Breast epithelium (tissue), 3 donors: ENCODE measurements around the gene DACH1.

Experiments
- POLR2A ChIP-seq: fragments of 450-650 bp; IDR thresholded peaks from one replicate; pipeline ENCODE4 v1.6.1; 2016; ENCODE audit warnings: antibody characterized with exemption, mild to moderate bottlenecking, moderate library complexity
- POLR2AphosphoS5 ChIP-seq, 3 donors: sonication (generic); formaldehyde crosslinking; IDR thresholded peaks; one replicate each; pipeline ENCODE4 v1.6.1; 2017; ENCODE audit warnings: antibody characterized with exemption in 3 of 3
- TF ChIP-seq, protein P1 (sequence below), 3 donors: fragments of 450-650 bp; IDR thresholded peaks; one replicate each; pipeline ENCODE4 v1.5.1; 2016 to 2017; ENCODE audit warnings: antibody characterized with exemption in 3 of 3, mild to moderate bottlenecking in 3 of 3, moderate library complexity in 3 of 3

DNA sequence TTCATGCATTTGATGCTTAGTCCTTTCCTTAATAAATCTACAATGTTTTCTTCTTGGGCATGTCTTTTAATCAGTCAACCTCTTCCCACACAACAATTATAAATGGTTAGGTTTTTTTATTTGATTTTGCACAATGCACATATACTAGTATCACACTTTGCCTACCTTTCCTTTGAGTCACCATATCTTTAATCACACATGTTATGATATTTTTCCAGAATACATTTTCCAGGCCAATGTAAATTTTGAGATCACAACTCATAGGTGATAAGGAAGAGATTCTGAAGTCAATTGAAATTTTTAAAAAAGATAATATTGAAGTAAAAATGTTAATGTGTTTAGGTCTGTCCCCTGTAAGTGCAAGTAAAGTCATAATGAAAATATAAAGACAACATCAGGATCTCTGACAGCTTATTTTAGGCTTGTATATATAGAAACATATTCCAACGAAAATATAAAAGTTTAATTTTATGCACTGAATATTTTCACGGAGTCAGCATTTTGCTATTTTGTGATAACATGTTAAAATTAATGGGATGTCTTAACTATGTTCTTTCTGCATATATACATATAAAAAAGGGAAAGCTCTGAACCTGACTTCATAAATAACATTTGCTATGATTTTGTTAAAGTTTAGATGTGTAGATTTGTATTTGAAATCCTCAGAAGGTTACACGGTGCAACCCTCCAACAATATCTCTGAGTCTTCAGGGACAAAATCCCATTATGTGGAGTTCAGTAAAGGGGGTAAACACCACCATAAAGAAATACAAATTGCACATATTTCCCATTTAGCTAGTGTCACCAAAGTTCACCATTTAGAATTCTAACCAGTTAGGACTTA lies 351.9 kb downstream of the DACH1 start:
- TF ChIP-seq, protein P1, sequence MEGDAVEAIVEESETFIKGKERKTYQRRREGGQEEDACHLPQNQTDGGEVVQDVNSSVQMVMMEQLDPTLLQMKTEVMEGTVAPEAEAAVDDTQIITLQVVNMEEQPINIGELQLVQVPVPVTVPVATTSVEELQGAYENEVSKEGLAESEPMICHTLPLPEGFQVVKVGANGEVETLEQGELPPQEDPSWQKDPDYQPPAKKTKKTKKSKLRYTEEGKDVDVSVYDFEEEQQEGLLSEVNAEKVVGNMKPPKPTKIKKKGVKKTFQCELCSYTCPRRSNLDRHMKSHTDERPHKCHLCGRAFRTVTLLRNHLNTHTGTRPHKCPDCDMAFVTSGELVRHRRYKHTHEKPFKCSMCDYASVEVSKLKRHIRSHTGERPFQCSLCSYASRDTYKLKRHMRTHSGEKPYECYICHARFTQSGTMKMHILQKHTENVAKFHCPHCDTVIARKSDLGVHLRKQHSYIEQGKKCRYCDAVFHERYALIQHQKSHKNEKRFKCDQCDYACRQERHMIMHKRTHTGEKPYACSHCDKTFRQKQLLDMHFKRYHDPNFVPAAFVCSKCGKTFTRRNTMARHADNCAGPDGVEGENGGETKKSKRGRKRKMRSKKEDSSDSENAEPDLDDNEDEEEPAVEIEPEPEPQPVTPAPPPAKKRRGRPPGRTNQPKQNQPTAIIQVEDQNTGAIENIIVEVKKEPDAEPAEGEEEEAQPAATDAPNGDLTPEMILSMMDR (IDR thresholded peaks at IDR 0.05) = no peak
- no peak for TF ChIP-seq POLR2A
- no peak for TF ChIP-seq POLR2AphosphoS5 (IDR thresholded peaks at IDR 0.05)
